GM10266 (cell line): Measurements from ENCODE around the gene ZNF680.
A peak's percentile ranks its signal among the peaks of the same experiment; 100 is the strongest.

Experiments used
- DNase-seq: peaks from one replicate; pipeline ENCODE4 v3.0.0; 2012; ENCODE audit errors: extremely low spot score
- TF ChIP-seq, protein P1 (sequence below): IDR thresholded peaks from 2 replicates; pipeline ENCODE4 v1.5.1; 2012; ENCODE audit warnings: mild to moderate bottlenecking, low read depth; ENCODE audit not compliant: control insufficient read depth, insufficient read depth; ENCODE audit errors: missing control alignments

The ZNF680 gene

DNA sequence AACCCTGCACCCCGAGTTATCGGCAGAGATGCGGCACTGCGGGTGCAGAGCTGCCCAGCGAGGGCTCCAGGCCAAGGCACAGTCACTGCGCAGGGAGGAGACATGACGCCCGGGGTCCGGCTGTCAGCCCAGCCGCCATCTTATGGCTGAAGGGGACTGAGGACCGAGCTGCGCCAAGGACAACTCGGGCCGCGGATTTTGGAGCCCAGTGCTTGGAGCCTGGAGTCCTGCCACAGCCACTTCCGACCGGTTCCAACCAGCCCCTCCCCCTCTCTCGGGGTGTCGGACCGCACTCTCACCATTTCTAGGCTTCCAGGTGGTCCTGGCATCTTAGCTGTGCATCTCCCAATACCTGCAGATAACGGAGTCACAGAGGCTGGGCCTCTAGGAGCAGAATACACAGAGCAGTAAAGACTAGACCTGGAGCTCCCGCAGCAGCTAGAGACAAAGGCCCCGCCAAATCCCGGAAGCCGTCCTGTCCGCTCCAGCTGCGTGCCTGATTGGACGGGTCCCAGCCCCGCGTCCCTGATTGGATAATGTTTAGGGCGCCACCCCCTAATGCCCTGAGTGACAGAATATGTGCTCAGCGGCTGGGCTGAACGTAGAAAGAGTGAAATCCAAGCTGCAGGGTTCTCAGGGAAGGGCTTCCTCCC lies at the start of gene ZNF680:
ZNF680 (minus strand) TSS at position 446 of the 653 bp plus-strand sequence; CDS start at position 329, 117 bp downstream.
- TF ChIP-seq, protein P1, sequence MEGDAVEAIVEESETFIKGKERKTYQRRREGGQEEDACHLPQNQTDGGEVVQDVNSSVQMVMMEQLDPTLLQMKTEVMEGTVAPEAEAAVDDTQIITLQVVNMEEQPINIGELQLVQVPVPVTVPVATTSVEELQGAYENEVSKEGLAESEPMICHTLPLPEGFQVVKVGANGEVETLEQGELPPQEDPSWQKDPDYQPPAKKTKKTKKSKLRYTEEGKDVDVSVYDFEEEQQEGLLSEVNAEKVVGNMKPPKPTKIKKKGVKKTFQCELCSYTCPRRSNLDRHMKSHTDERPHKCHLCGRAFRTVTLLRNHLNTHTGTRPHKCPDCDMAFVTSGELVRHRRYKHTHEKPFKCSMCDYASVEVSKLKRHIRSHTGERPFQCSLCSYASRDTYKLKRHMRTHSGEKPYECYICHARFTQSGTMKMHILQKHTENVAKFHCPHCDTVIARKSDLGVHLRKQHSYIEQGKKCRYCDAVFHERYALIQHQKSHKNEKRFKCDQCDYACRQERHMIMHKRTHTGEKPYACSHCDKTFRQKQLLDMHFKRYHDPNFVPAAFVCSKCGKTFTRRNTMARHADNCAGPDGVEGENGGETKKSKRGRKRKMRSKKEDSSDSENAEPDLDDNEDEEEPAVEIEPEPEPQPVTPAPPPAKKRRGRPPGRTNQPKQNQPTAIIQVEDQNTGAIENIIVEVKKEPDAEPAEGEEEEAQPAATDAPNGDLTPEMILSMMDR = no peak
- DNase-seq = peak; percentile 91

DNA sequence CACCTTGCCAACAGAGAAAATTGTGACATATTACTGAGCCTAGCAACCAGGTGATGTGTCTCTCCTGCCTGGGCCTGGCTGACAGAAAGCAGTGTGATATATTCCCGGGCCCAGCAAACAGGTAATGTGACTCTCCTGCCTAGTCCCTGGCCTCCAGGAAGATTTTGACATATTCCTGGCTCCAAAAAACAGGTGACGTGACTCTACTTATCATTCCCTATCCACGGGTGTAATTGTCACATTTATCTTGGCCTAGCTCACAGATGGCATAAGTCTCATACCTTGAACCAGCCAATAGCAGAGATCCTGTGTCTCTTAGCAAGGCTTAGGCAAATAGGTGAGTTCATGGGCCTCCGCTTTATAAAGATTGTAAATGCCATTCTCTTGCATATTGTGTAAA lies 49.6 kb upstream of the ZNF680 start:
- TF ChIP-seq, protein P1 = no peak
- no peak for DNase-seq

DNA sequence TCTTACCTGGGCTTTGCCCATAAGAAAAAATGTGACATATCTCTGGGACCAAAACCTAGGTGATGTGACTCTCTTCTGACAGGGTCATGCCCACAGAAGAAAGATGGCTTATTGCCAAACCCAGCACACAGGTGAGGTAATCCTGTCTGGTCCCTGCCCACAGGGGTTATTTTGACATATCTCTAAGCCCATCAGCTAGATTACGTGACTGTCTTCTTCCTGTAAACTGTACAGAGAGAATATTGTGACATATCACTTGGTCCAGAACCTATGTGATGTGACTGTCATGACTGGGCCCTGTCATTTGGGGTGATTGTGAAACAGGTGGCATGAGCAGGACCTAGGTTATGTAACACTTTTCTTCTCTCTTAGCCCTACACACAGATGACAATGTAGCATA lies 48.8 kb upstream of the ZNF680 start:
- no peak for DNase-seq
- TF ChIP-seq, protein P1 = no peak

DNA sequence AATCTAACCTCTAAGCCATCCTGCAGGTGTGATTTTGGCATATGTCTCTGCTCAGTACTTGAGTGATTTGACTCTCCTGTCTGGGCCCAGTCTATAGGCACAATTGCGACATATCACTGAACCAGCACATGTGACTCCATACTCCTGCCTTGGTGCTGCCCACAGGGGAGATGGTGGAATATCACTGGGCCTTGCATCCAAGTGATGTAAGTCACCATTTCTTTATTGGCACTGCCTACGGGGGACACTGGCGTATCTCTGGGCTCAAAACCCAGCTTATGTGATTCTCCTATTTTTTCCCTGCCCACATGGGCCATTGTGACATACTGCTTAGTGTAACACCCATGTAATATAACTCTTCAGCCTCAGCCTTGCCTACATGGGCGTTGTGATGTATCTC lies 48.1 kb upstream of the ZNF680 start:
- DNase-seq = no peak
- TF ChIP-seq, protein P1 = no peak

DNA sequence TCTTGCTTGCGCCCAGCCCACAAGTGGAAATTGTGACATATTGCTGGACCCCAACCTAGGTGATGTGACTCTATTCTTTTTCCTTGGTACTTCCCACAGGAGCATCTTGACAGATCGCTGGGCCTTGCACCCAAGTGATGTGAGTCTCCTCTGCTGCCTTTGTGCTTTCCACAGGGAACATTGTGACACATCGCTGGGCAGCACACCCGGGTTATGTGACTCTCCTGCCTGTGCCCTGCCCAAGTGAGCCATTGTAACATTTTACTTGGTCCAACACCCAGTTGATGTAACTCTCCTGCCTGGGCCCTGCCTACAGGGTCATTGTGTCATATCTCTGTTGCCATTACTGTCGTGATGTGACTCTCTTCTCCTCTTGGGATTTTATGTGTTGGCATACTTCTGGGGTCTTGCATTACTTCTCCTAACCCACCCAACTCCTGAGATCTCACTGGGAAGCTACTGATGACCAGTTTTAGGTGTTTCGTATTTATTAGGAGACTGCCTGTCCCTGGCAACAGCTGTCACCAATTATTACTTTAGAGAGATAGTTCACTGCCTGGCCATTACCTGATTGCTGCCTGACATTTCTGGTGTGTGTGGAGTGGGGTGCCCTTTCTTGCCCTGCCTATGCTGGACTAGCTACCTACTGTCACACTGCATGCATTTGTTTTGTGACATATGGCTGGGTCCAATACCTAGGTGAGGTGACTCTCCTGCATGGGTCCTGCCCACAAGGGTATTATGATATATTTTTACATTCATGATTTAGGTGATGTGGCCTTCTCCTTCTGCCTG lies 45.4 kb upstream of the ZNF680 start:
- DNase-seq = no peak
- TF ChIP-seq, protein P1 = no peak

DNA sequence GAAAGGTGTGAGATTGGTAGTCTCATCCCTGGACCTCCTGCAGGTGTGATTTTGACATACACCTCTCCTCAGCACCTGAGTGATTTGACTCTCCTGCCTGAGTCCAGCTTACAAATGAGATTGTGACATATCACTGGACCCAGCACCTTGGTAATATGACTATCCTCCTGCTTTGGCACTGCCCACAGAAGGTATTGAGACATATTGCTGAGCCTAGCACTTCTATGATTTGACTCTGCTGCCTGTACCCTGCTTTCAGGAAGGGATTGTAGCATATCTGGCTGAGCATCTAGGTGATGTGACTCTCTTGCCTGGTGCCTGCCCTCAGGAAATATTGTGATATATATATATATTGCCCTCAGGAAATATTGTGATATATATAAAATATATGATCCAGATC lies 43.5 kb upstream of the ZNF680 start:
- TF ChIP-seq, protein P1 = no peak
- DNase-seq = no peak

DNA sequence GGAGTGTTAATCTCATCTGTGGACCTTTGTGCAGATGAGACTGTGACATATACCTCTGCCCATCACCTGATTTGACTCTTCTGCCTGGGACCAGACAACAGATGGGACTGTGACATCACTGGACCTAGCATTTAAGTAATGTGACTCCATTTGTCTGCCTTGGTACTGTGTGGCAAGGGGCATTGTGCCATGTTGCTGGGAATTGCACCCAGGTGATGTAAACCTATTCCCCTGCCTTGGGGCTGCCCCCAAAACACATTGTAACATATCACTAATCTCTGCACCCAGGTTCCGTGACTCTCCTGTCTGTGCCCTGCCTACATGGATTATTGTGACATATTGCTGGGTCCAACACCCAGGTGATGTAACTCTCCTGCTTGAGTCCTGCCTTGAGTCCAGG lies 40.4 kb upstream of the ZNF680 start:
- TF ChIP-seq, protein P1 = no peak
- DNase-seq = no peak
